HUDEP-2 (cell line): ENCODE data around the gene MKRN2.

Experiments
- DNase-seq, 76 experiments: peaks; one replicate each; lab custom pipeline; 2025; ENCODE audit not compliant: unreplicated experiment in 76 of 76; lab: John Stamatoyannopoulos, UW

The MKRN2 gene

GRCh38 chr3:12553921-12554391 is 2.9 kb upstream of the MKRN2 start:
- DNase-seq: peak in 56 of 76 experiments; percentile 6 to 62 (median 30)

DNA sequence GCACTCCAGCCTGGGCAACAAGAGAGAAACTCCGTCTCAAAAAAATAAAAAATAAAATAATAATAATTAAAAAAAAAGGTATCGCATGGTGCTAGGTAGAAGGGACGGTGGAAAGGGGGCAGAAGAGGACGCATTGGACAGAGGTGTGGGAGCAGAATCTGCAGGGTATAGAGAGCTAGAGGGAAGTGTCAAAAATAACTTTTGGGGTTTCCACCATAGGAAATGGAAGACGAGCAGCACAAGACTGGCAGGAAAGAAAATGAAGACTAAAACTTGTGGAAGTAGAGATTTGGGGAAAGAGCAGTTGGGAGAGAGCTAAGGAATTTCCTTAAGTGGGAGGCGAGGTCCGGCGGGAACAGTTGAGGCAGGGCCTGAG is 585 bp upstream of the MKRN2 start:
- peak in 2 of 76 experiments; percentile 21 to 33 for DNase-seq

DNA sequence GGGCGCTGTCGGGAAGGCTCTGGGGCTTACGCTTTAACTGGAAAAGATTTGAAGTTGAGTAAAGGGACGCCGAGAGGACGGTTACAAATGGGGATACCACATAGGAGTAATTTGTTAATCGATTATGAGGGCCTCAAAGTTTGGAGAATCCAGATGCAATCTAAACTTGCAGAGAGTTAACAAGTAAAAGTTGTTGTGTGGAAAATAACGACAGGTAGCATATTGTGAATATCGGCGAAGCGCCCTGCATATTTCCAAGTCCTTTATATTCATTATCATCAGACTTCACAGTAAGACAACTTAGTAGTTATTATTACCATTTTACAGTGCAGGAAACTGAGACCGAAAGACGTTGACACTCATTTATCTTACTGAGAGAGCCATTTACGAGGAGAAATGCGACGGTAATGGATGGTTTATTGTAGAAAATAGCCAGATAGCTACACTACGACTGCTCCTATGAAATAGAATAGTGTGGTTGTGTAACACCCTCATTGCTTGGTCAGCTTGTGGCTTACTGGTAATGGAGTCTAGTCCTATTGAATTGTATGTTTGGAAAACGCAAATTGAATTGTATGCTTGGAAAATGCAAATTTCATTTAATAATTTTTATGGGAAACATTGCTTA is 700 bp downstream of the MKRN2 start:
- DNase-seq: peak in 8 of 76 experiments; percentile 8 to 50 (median 18)

DNA sequence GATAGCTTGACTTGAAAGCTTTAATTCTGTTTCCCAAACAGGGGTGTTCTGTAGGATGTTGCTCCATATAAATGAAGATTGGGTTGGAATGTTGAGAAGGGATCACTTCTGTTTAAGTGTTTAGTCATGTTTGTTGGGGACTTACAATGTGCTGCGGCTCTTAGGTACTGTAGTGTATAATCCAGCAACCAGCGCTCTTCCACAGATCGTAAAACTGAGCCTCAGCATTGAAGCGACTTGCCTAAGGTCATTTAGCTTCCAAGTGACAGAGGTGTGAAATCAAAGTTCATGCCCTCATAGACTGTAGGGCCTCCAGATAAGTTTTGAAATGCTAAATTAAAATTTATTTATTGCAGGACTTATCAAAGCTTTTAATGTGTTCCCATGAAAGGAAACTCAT is 1.8 kb downstream of the MKRN2 start:
- no peak for DNase-seq

DNA sequence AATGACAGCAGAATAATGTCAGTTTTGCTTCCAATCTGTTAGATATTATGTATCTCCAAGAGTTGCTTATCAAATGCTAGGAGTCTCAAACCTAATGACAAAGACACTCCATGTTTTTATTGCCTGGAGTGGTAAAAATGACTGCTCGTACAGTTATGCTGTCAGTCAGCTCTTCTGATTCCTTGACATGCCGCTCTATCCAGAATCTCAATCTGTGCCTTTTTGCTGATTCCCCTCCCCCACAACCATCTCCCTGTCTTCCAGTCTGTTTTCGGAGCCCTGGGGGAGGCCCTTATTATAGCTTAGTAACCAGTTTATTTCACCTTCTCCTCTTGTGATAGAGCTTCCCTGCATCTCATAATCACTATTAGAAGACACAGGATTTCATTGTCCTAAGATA is 2.6 kb downstream of the MKRN2 start:
- no peak for DNase-seq

DNA sequence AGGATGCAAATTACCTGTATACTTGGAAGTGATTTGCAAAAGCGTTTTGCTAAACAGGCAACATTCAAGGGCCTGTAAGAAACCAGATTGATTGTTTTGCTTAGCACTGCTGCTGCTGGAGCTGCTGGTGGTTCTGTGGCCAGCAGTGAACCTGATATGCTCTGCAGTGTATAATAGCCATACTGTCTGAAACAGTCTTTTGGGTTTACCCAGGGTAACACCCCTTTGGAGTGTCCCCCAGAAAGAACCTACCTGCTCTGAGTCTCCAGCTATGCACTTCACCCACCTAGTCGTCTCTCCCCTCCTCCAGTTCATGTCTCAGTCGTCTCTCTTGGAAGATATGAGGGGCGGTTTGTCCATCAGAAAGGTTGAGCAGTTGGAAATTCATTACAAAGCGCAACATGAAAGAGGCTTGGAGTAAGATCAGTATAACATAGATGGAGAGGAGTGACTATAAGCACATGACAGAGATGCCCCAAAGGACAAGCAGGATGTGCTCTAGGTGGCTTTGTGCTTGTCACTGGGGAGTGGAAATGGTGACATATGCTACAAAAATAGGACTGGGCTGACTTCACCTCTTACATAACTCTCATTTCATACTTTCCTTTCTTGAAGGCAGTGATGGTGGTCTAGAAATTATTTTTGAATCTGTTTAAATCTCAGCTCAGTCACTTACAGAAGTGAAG is 3.8 kb downstream of the MKRN2 start:
- DNase-seq: no peak

DNA sequence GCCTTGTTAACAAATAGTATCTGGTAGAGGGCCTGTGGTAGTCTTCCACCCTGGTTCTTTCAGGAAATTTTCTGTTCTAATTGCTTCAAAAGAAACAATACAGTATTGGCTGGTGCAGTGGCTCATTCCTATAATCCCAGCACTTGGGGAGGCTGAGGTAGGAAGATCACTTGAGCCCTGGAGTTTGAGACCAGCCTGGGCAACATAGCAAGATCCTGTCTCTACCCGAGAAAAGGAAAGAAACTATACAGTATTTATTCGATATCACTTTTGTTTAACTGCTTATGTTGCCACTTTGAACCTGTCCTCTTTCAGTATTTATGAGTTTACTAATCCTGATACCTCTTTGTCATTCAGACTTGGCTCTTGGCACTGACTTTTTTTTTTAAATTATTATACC is 4.5 kb downstream of the MKRN2 start:
- no peak for DNase-seq

DNA sequence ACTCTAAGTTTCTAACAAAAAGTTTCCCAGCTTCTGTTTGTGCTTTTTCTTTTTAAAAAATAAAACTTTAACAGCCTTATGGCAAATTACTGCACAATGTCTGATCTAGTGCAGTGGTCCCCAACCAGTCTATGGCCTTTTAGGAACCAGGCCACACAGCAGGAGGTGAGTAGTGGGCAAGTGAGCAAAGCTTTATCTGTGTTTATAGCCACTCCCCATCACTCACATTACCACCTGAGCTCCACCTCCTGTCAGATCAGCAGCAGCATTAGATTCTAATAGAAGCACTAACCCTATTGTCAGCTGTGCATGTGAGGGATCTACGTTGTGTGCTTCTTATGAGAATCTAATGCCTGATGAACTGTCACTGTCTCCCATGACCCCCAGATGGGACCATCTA is 5.6 kb downstream of the MKRN2 start:
- no peak for DNase-seq

- DNase-seq: no peak
These were observed 10.1 kb downstream of the MKRN2 start for GRCh38 chr3:12566976-12567375.

DNA sequence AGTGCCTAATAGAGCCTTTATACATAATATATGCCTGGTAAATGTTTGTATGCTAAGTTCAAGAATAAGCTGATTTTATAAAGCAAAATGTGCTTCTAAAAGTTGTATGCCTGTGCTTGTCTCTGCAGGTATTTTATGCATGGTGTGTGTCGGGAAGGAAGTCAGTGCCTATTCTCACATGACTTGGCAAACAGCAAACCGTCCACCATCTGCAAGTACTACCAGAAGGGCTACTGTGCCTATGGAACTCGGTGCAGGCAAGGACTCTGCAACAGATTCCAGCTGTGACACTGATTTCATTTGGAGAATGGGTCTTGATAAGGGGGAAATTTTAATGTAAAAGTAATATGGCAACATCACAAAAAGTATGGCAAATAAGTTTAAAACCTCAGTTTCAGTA is 11.9 kb downstream of the MKRN2 start:
- DNase-seq: no peak

- peak in 29 of 76 experiments; percentile 3 to 59 (median 17) for DNase-seq
These were observed 12.9 kb downstream of the MKRN2 start for GRCh38 chr3:12569836-12570235.

GRCh38 chr3:12571986-12572385 is 15.1 kb downstream of the MKRN2 start:
- no peak for DNase-seq

- no peak for DNase-seq
These were observed 17.2 kb downstream of the MKRN2 start for GRCh38 chr3:12574131-12574530.

DNA sequence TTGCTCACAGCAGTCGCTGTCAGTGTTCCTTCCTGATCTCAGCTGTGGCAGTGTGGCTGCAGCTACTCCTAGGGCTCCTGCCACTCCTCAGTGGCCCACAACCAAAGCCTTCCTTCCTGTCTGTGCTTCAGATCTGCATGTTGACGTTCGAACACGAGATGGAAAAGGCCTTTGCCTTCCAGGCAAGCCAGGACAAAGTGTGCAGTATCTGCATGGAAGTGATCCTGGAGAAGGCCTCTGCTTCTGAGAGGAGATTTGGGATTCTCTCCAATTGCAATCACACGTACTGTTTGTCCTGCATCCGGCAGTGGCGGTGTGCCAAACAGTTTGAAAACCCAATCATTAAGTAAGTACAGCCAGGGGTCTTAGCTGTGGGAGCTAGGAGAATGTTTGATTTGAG is 17.8 kb downstream of the MKRN2 start:
- no peak for DNase-seq

GRCh38 chr3:12577379-12577778 is 20.5 kb downstream of the MKRN2 start:
- no peak for DNase-seq

DNA sequence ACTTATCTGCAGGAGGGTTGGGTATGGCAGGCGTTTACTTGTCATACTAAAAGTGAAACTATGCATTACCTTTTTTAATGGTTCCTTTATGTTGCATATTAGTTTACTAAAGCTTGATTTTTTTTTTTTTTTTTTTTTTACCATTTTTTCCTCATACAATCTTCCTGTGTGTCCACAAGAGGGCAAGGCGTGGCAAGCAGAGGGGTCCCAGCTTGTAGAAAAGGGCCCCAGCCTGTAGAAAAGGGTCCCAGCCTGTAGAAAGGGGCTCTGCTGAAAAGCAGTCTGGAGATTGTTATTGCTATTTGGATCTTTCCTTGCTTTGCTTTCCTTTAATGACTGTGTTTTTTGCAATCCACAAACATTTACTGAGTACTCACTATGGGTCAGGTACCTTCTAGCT is 21.9 kb downstream of the MKRN2 start:
- no peak for DNase-seq

DNA sequence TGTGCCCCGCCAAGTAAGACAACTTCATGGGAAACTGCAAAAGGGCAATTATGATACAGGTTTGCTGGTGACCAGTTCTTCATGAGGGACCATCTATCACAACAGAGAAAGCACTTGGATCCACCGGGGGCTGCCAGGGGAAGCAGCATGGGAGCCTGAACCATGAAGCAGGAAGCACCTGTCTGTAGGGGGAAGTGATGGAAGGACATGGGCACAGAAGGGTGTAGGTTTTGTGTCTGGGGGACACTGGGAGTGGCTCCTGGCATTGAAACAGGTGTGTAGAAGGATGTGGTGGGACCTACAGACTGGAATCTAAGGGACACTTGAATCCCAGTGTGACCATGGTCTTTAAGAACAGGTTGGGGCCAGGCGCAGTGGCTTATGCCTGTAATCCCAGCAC is 22.6 kb downstream of the MKRN2 start:
- DNase-seq: no peak

GRCh38 chr3:12579905-12580304 is 23.0 kb downstream of the MKRN2 start:
- no peak for DNase-seq

DNA sequence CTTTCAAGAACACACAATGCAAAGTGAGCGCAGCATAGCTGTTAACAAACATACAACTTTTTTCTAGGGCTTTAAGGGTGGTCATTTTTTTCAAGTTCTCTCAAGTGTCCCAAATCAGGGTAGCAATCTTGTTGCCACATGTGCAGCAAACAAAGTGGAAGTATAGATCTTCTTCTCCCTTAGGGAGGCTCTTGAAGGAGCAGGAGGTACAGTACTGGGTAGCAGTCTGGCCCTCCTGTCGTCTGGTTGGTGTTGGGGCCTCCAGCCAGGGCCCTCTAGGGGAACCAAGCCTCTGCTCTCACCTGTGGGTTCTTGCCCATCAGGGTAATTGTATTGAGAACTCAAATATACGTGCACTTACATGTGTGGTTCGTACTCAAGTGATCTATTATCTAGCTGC is 25.8 kb downstream of the MKRN2 start:
- no peak for DNase-seq

DNA sequence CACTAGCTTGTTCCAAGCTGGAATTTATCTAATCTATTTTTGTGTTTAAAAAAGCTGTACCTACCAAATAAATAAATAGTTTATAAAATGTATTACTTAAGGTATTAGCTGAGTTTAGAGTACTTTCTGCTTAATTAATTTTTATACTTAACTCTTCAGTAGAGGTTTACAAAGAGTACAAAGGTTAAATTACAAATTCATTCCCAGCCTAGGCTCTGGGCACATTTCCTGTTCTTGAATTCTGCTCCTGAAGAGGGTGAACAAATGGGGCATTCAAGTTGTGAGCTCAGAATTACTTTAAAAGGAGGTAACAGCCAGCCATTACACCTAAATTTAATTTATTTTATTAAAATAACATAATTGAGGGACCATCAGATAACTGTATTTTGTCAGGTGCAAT is 26.4 kb downstream of the MKRN2 start:
- DNase-seq: no peak

DNA sequence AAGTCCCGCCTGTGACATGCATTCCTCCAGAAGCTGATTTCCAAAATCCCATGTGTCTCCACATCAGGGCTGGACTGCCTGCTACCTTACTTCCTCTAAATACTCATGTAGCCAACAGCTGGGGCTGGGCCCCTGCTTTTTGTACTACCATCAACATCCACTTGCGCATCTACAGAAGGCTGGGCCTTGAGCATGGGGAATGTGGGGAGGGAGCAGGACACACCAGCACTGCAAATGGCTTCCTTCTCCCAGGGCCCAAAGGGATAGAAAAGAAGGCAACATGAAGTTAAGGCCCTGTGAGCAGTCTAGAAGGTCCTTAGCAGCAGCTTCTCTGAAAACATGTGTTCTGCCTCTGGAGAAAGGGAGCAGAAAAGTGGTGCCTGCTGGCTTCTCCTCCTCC is 27.2 kb downstream of the MKRN2 start:
- DNase-seq: no peak

- DNase-seq: no peak
These were observed 28.3 kb downstream of the MKRN2 start for GRCh38 chr3:12585181-12585580.

DNA sequence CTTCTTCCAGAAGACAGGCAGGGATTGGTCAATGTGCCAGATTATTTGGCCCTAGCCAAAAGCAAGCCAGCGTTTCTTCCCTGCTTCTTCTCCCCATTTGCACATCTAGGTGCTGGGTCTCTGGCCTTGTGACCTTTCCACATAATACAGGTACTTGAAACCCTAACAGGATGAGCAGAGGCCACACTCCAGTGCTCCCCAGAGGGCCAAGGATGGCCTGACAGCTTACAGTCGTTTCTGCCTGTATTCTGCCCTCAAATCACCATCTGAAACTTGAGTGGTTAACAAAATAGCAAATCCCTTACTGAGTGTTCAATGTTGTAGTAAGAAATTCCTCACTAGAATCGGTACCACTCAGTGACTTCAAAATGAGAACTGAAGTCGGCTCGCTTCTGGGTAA is 29.1 kb downstream of the MKRN2 start:
- DNase-seq: no peak
